Measurements from ENCODE around the gene ACTN4.

The ACTN4 gene

DNA sequence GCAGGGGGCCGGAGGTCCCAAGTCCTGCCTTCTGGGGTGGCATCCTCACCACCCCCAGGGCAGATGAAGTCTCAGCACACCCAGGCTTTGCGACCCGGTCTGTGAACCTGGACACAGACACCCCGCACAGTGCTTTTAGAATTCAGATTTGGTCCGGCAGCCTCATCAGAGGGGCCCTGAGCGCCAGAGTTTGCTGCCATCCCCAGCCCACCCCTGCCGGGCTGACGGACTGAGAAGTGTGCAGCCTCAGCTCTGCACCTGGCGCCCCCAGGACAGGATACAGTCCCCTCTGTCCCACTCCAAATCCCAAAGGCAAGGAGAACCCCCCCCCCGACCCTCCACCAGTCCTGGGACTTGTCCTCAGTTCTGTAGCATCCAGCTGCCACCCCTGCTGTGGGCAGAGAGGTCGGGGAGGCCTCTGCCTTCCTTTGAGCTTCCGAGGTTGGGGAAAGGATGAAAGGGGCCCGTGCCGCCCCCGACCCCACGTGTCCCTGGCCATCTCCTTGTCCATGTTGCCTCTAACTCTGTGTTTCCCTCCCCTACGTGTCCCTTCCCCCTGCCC is 79.9 kb downstream of the ACTN4 start:
- Histone ChIP-seq H3K27me3 (no peaks in the 10 kb centered on the region), H3K4me3 (ENCODE audit: low read depth in 1 of 2, low read length in 1 of 2) (no peak overlapping the region), H3K4me1 (ENCODE audit: control insufficient read depth in 1 of 2, insufficient read depth in 1 of 2, low read depth in 1 of 2, low read length in 1 of 2) (no peaks in the 10 kb centered on the region), H3K27ac (no peak overlapping the region), H3K36me3 (peaks cover 96% of the 10 kb centered on the region), H3K9me3 (no peaks in the 10 kb centered on the region)
- TF ChIP-seq, protein P1, sequence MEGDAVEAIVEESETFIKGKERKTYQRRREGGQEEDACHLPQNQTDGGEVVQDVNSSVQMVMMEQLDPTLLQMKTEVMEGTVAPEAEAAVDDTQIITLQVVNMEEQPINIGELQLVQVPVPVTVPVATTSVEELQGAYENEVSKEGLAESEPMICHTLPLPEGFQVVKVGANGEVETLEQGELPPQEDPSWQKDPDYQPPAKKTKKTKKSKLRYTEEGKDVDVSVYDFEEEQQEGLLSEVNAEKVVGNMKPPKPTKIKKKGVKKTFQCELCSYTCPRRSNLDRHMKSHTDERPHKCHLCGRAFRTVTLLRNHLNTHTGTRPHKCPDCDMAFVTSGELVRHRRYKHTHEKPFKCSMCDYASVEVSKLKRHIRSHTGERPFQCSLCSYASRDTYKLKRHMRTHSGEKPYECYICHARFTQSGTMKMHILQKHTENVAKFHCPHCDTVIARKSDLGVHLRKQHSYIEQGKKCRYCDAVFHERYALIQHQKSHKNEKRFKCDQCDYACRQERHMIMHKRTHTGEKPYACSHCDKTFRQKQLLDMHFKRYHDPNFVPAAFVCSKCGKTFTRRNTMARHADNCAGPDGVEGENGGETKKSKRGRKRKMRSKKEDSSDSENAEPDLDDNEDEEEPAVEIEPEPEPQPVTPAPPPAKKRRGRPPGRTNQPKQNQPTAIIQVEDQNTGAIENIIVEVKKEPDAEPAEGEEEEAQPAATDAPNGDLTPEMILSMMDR (IDR thresholded peaks at IDR 0.05) = no peak

DNA sequence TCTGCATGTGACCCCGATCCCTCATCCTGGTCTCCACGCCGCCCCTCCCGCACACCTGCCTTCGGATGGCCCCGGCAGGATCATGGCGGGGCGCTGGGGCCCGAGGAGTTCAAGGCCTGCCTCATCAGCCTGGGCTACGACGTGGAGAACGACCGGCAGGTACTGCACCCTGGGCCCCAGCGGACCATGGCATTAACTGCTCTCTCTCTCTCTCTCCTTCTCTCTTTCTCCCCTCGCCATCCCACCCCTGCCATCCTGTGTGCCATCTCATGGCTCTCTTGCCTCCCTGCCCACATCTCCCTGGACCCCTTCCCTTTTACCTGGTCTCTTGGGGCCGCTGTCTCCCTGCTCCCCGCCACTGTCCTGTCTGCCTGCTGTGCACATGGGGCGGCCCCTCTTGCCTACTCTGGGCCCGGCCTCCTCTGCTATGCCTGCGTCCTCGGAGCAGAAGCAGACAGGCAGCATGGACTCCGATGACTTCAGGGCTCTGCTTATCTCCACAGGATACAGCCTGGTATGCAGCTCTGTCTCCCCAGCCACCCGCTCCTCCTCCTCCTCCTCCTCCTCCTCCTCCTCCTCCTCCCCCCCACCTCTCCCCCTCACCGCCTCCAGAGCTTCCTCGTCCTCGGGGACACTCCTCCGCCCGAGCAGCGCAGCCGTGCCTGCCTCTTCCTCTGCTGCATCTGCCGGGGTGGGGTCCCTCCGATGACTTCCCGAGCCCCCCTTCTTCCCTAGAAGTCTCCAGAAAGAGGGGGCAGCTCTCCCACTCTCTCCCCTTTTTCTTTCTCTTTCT is 80.6 kb downstream of the ACTN4 start:
- H3K4me1 ChIP-seq (ENCODE audit: control insufficient read depth in 1 of 2, insufficient read depth in 1 of 2, low read depth in 1 of 2, low read length in 1 of 2) = no peaks in the 10 kb centered on the region
- H3K4me3 ChIP-seq (ENCODE audit: low read depth in 1 of 2, low read length in 1 of 2) = no peak overlapping the region
- no peaks in the 10 kb centered on the region for H3K27me3 ChIP-seq
- TF ChIP-seq, protein P1 (IDR thresholded peaks at IDR 0.05) = no peak
- peaks cover 89% of the 10 kb centered on the region for H3K36me3 ChIP-seq
- no peak overlapping the region for H3K27ac ChIP-seq
- H3K9me3 ChIP-seq = no peaks in the 10 kb centered on the region

DNA sequence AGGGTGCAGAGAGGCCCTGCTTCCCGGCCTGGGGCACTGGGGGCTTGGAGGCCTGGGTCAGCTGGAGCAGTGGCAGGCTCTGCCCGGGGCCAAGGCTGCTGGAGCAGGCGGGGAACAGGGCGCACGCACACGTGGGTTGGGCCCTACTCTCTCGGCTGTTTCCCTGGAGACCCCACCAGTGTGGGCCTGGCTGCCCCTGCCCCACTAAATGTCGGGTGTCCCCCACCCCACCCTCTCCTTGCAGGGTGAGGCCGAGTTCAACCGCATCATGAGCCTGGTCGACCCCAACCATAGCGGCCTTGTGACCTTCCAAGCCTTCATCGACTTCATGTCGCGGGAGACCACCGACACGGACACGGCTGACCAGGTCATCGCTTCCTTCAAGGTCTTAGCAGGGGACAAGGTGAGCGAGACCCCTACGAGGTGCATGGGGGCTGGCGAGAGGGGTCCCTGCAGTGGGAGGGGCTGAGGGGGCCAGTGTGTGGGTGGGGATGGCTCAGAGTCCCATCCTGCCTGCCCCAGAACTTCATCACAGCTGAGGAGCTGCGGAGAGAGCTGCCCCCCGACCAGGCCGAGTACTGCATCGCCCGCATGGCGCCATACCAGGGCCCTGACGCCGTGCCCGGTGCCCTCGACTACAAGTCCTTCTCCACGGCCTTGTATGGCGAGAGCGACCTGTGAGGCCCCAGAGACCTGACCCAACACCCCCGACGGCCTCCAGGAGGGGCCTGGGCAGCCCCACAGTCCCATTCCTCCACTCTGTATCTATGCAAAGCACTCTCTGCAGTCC is 81.5 kb downstream of the ACTN4 start:
- H3K27me3 ChIP-seq = no peaks in the 10 kb centered on the region
- H3K9me3 ChIP-seq = no peaks in the 10 kb centered on the region
- no peak overlapping the region for H3K4me3 ChIP-seq (ENCODE audit: low read depth in 1 of 2, low read length in 1 of 2)
- TF ChIP-seq, protein P1 (IDR thresholded peaks at IDR 0.05) = no peak
- H3K27ac ChIP-seq = no peak overlapping the region
- peaks cover under 1 to 4% of the 10 kb centered on the region in 2 experiments for H3K4me1 ChIP-seq (ENCODE audit: control insufficient read depth in 1 of 2, insufficient read depth in 1 of 2, low read depth in 1 of 2, low read length in 1 of 2)
- H3K36me3 ChIP-seq = peaks cover 81% of the 10 kb centered on the region

DNA sequence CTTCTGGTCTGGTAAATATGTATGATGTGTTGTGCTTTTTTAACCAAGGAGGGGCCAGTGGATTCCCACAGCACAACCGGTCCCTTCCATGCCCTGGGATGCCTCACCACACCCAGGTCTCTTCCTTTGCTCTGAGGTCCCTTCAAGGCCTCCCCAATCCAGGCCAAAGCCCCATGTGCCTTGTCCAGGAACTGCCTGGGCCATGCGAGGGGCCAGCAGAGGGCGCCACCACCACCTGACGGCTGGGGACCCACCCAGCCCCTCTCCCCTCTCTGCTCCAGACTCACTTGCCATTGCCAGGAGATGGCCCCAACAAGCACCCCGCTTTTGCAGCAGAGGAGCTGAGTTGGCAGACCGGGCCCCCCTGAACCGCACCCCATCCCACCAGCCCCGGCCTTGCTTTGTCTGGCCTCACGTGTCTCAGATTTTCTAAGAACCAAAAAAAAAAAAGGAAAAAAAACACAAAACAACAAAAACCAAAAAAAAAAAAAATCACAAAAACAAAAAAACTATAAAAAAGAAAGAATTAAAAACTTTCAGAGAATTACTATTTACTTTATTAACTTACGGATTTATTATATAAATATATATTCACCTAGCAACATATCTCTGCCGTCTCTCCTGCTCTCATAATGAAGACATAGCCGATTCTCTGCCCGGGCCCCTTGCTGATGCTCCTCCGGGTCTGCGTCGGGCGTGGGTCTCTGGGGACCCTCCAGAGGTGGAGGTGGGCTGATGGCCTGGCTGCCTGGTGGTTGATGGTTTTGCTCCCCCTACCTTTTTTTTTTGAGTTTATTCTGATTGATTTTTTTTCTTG is 82.4 kb downstream of the ACTN4 start:
- Histone ChIP-seq H3K9me3 (no peaks in the 10 kb centered on the region), H3K27ac (no peak overlapping the region), H3K27me3 (peaks cover 2% of the 10 kb centered on the region), H3K4me3 (ENCODE audit: low read depth in 1 of 2, low read length in 1 of 2) (no peak overlapping the region), H3K4me1 (ENCODE audit: control insufficient read depth in 1 of 2, insufficient read depth in 1 of 2, low read depth in 1 of 2, low read length in 1 of 2) (peaks cover 9 to 13% of the 10 kb centered on the region in 2 experiments), H3K36me3 (peaks cover 71% of the 10 kb centered on the region)
- TF ChIP-seq, protein P1 (IDR thresholded peaks at IDR 0.05) = peak; percentile 58

DNA sequence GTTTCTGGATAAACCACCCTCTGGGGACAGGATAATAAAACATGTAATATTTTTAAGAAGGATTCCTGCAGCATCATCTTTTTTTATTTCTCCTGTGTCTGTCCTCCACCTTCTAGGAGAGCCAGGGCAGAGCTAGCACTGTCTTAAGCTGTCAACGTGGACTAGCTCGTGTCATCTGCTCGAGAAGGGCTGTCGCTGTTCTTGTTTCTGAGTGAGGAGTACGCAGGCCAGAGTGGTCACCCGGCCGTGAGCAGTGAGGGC is 83.0 kb downstream of the ACTN4 start:
- TF ChIP-seq, protein P1 (IDR thresholded peaks at IDR 0.05) = no peak
- peaks cover 7% of the 10 kb centered on the region for H3K27me3 ChIP-seq
- H3K36me3 ChIP-seq = peaks cover 66% of the 10 kb centered on the region
- H3K4me3 ChIP-seq (ENCODE audit: low read depth in 1 of 2, low read length in 1 of 2) = no peak overlapping the region
- H3K9me3 ChIP-seq = no peaks in the 10 kb centered on the region
- no peak overlapping the region for H3K27ac ChIP-seq
- H3K4me1 ChIP-seq (ENCODE audit: control insufficient read depth in 1 of 2, insufficient read depth in 1 of 2, low read depth in 1 of 2, low read length in 1 of 2) = peaks cover 14 to 18% of the 10 kb centered on the region in 2 experiments
